MM.1S (cell line): Measurements from ENCODE around the gene IRX6.

Experiments used
- DNase-seq: peaks from one replicate; pipeline ENCODE4 v3.0.0-alpha.2; 2015
- H2AFZ ChIP-seq: fragments of 300-600 bp; sonication (generic); 2 replicates; pipeline ENCODE4 v1.6.0; 2016; ENCODE audit warnings: antibody characterized with exemption, low read length
- H3F3A ChIP-seq: fragments of 300-600 bp; sonication (generic); 2 replicates; pipeline ENCODE4 v1.6.1; 2016; ENCODE audit warnings: mild to moderate bottlenecking, antibody characterized with exemption, low read length, moderate library complexity, mixed read lengths; ENCODE audit not compliant: insufficient read depth
- H3K27ac ChIP-seq: fragments of 300-600 bp; sonication (generic); 2 replicates; pipeline ENCODE4 v1.5.1; 2016; ENCODE audit warnings: mild to moderate bottlenecking, low read length
- H3K27me3 ChIP-seq: fragments of 300-600 bp; sonication (generic); replicated peaks from 2 replicates; pipeline ENCODE4 v1.6.0; 2016; ENCODE audit warnings: low read length; ENCODE audit not compliant: insufficient read depth
- H3K36me3 ChIP-seq: fragments of 300-600 bp; sonication (generic); replicated peaks from 2 replicates; pipeline ENCODE4 v1.6.1; 2016; ENCODE audit warnings: mild to moderate bottlenecking, low read length, mixed read lengths; ENCODE audit not compliant: insufficient read depth
- H3K4me1 ChIP-seq: fragments of 300-600 bp; sonication (generic); 2 replicates; pipeline ENCODE4 v1.6.1; 2016; ENCODE audit warnings: low read length, mixed read lengths
- H3K4me2 ChIP-seq: fragments of 300-600 bp; sonication (generic); 2 replicates; pipeline ENCODE4 v1.6.0; 2016; ENCODE audit warnings: low read depth, low read length
- H3K4me3 ChIP-seq: fragments of 300-600 bp; sonication (generic); 2 replicates; pipeline ENCODE4 v1.5.1; 2016; ENCODE audit warnings: low read length, mixed read lengths
- H3K79me2 ChIP-seq: fragments of 300-600 bp; sonication (generic); 2 replicates; pipeline ENCODE4 v1.6.1; 2016; ENCODE audit warnings: mixed run types, low read length, mixed read lengths
- H3K9ac ChIP-seq: fragments of 300-600 bp; sonication (generic); 2 replicates; pipeline ENCODE4 v1.6.1; 2016; ENCODE audit warnings: low read length, mixed read lengths
- H3K9me2 ChIP-seq: fragments of 300-600 bp; sonication (generic); replicated peaks from 2 replicates; pipeline ENCODE4 v1.6.1; 2016; ENCODE audit warnings: mild to moderate bottlenecking, low read length, mixed read lengths; ENCODE audit not compliant: insufficient read depth
- H3K9me3 ChIP-seq: fragments of 300-600 bp; sonication (generic); replicated peaks from 2 replicates; pipeline ENCODE4 v1.6.1; 2016; ENCODE audit warnings: mild to moderate bottlenecking, low read length, mixed read lengths; ENCODE audit not compliant: insufficient read depth
- H4K20me1 ChIP-seq: fragments of 300-600 bp; sonication (generic); 2 replicates; pipeline ENCODE4 v1.6.1; 2016; ENCODE audit warnings: mild to moderate bottlenecking, low read length, moderate library complexity, mixed read lengths; ENCODE audit not compliant: insufficient read depth
- EZH2 ChIP-seq: fragments of 300-600 bp; sonication (generic); optimal IDR thresholded peaks from 2 replicates; pipeline ENCODE3; 2017; ENCODE audit warnings: low read depth, mild to moderate bottlenecking, antibody characterized with exemption, low read length, mixed read lengths
- EZH2phosphoT487 ChIP-seq: fragments of 300-600 bp; sonication (generic); IDR thresholded peaks from 2 replicates; pipeline ENCODE4 v1.6.1; 2018; ENCODE audit warnings: antibody characterized with exemption, low read length
- TF ChIP-seq, protein P1 (sequence below): fragments of 300-600 bp; sonication (generic); IDR thresholded peaks from 2 replicates; pipeline ENCODE4 v1.5.1; 2016; ENCODE audit warnings: antibody characterized with exemption, low read length, mixed read lengths

Gene IRX6

GRCh38 chr16:55357241-55357640 lies 33.2 kb downstream of the IRX6 start:
- H3K27ac ChIP-seq, result no peak overlapping the region
- no peaks in the 10 kb centered on the region for H3F3A ChIP-seq
- no peaks in the 10 kb centered on the region for H4K20me1 ChIP-seq
- no peaks in the 10 kb centered on the region for H3K36me3 ChIP-seq
- no peak overlapping the region for H3K9ac ChIP-seq
- no peak for DNase-seq
- H3K4me2 ChIP-seq, result no peak overlapping the region
- no peaks in the 10 kb centered on the region for H3K9me3 ChIP-seq
- no peaks in the 10 kb centered on the region for H3K9me2 ChIP-seq
- H3K79me2 ChIP-seq, result no peaks in the 10 kb centered on the region
- no peaks in the 10 kb centered on the region for H3K4me1 ChIP-seq
- no peak overlapping the region for H3K4me3 ChIP-seq
- no peaks in the 10 kb centered on the region for H3K27me3 ChIP-seq
- TF ChIP-seq EZH2, result no peak
- TF ChIP-seq EZH2phosphoT487, result no peak
- TF ChIP-seq, protein P1, sequence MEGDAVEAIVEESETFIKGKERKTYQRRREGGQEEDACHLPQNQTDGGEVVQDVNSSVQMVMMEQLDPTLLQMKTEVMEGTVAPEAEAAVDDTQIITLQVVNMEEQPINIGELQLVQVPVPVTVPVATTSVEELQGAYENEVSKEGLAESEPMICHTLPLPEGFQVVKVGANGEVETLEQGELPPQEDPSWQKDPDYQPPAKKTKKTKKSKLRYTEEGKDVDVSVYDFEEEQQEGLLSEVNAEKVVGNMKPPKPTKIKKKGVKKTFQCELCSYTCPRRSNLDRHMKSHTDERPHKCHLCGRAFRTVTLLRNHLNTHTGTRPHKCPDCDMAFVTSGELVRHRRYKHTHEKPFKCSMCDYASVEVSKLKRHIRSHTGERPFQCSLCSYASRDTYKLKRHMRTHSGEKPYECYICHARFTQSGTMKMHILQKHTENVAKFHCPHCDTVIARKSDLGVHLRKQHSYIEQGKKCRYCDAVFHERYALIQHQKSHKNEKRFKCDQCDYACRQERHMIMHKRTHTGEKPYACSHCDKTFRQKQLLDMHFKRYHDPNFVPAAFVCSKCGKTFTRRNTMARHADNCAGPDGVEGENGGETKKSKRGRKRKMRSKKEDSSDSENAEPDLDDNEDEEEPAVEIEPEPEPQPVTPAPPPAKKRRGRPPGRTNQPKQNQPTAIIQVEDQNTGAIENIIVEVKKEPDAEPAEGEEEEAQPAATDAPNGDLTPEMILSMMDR, result no peak
- no peak overlapping the region for H2AFZ ChIP-seq

DNA sequence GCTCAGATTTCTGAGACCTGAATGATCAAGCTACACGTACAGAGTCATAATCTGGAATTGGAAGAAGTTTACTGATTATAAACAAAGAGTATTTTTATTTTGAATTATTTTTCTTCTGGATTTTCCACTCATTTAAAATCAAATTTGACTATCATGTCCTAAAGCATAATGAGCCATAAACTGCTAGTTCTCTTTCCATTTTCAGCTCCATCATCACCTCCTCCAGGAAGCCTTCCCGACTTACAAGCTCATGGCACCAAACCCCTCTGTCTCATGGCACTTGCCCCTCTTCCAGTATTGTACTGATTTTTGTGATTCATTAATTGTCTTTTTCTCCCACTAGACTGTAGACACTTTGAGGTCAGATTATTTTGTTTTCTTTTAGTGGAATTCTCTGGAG lies 35.9 kb downstream of the IRX6 start:
- no peaks in the 10 kb centered on the region for H3K4me1 ChIP-seq
- H3F3A ChIP-seq, result no peaks in the 10 kb centered on the region
- H3K9ac ChIP-seq, result no peak overlapping the region
- TF ChIP-seq, protein P1, result no peak
- no peak for TF ChIP-seq EZH2phosphoT487
- no peak for TF ChIP-seq EZH2
- no peak for DNase-seq
- no peaks in the 10 kb centered on the region for H3K27me3 ChIP-seq
- no peak overlapping the region for H3K4me3 ChIP-seq
- no peaks in the 10 kb centered on the region for H3K9me3 ChIP-seq
- H3K9me2 ChIP-seq, result no peaks in the 10 kb centered on the region
- H3K36me3 ChIP-seq, result no peaks in the 10 kb centered on the region
- H4K20me1 ChIP-seq, result no peaks in the 10 kb centered on the region
- no peaks in the 10 kb centered on the region for H3K79me2 ChIP-seq
- no peak overlapping the region for H3K4me2 ChIP-seq
- H2AFZ ChIP-seq, result no peak overlapping the region
- no peak overlapping the region for H3K27ac ChIP-seq

- no peak overlapping the region for H2AFZ ChIP-seq
- no peak overlapping the region for H3K4me3 ChIP-seq
- no peaks in the 10 kb centered on the region for H3K9me3 ChIP-seq
- no peak overlapping the region for H3K4me2 ChIP-seq
- H3K27me3 ChIP-seq, result no peaks in the 10 kb centered on the region
- TF ChIP-seq EZH2 (no peak), EZH2phosphoT487 (no peak)
- TF ChIP-seq, protein P1, result no peak
- H3F3A ChIP-seq, result no peaks in the 10 kb centered on the region
- H3K27ac ChIP-seq, result no peak overlapping the region
- H3K9me2 ChIP-seq, result no peaks in the 10 kb centered on the region
- no peak overlapping the region for H3K9ac ChIP-seq
- no peaks in the 10 kb centered on the region for H4K20me1 ChIP-seq
- no peak for DNase-seq
- no peaks in the 10 kb centered on the region for H3K4me1 ChIP-seq
- no peaks in the 10 kb centered on the region for H3K36me3 ChIP-seq
- no peaks in the 10 kb centered on the region for H3K79me2 ChIP-seq
Measured at GRCh38 chr16:55364811-55365210, 40.8 kb downstream of the IRX6 start.
